Measurements from ENCODE around the gene VGF. TPM values are rescaled to one million over a fixed set of nuclear protein-coding genes. Genes with fewer than 3 reads are reported as not detected.
"Not testable (repeated sequence)": the region's sequence is repeated elsewhere in the genome, so short reads cannot be mapped to it uniquely, and the experiment has no call there.

VGF gene
- total RNA-seq, 1 donor from 2014 or later, result 8.4 TPM

DNA sequence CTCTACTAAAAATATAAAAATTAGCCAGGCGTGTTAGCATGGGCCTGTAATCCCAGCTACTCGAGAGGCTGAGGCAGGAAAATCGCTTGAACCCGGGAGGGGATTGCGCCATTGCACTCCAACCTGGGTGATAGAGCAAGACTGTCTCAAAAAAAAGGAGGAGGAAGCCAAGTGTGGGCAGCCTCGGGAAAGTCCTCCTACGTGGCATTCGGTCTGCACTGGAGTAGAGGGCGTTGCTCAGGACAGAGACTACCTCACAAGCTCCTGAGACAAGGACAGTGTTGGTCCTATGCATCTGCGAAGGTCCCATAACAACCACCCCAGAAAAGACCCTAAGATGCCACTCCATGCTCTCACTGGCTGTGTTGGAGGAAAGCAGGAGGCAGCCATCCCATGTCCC lies 48.5 kb downstream of the VGF start:
- H3K27me3 Mint-ChIP-seq (ENCODE audit: unreplicated experiment), result no peaks in the 10 kb centered on the region
- no peak overlapping the region for H3K4me3 Mint-ChIP-seq (ENCODE audit: unreplicated experiment)
- no peak overlapping the region for H3K27ac Mint-ChIP-seq (ENCODE audit: unreplicated experiment)
- H3K4me1 Mint-ChIP-seq (ENCODE audit: low read depth, unreplicated experiment), result peaks cover 6% of the 10 kb centered on the region
- TF ChIP-seq, protein P1, sequence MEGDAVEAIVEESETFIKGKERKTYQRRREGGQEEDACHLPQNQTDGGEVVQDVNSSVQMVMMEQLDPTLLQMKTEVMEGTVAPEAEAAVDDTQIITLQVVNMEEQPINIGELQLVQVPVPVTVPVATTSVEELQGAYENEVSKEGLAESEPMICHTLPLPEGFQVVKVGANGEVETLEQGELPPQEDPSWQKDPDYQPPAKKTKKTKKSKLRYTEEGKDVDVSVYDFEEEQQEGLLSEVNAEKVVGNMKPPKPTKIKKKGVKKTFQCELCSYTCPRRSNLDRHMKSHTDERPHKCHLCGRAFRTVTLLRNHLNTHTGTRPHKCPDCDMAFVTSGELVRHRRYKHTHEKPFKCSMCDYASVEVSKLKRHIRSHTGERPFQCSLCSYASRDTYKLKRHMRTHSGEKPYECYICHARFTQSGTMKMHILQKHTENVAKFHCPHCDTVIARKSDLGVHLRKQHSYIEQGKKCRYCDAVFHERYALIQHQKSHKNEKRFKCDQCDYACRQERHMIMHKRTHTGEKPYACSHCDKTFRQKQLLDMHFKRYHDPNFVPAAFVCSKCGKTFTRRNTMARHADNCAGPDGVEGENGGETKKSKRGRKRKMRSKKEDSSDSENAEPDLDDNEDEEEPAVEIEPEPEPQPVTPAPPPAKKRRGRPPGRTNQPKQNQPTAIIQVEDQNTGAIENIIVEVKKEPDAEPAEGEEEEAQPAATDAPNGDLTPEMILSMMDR (IDR thresholded peaks at IDR 0.05; ENCODE audit: partially characterized antibody, unreplicated experiment), result no peak
- DNase-seq, result no peak
- no peaks in the 10 kb centered on the region for H3K9me3 Mint-ChIP-seq (ENCODE audit: unreplicated experiment)
- no peaks in the 10 kb centered on the region for H3K36me3 Mint-ChIP-seq (ENCODE audit: unreplicated experiment)

DNA sequence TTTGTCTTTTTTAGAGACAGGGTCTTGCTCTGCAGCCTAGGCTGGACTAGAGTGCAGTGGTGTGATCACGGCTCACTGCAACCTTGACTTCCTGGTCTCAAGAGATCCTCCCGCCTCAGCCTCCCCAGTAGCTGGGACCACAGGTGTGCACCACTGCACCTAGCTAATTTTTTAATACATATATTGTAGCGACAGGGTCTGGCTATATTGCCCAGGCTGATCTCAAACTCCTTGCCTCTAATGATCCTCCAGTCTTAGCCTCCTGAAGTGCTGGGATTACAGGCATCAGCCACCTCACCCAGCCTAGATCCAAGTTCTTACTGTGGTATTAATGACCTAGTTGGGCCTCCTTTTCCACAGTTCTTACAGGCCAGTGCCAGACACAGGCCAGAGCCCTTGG lies 50.2 kb downstream of the VGF start:
- H3K27ac Mint-ChIP-seq (ENCODE audit: unreplicated experiment), result no peak overlapping the region
- peaks cover 6% of the 10 kb centered on the region for H3K4me1 Mint-ChIP-seq (ENCODE audit: low read depth, unreplicated experiment)
- H3K27me3 Mint-ChIP-seq (ENCODE audit: unreplicated experiment), result no peaks in the 10 kb centered on the region
- H3K36me3 Mint-ChIP-seq (ENCODE audit: unreplicated experiment), result no peaks in the 10 kb centered on the region
- H3K4me3 Mint-ChIP-seq (ENCODE audit: unreplicated experiment), result no peak overlapping the region
- DNase-seq, result no peak
- no peaks in the 10 kb centered on the region for H3K9me3 Mint-ChIP-seq (ENCODE audit: unreplicated experiment)
- TF ChIP-seq, protein P1 (IDR thresholded peaks at IDR 0.05; ENCODE audit: partially characterized antibody, unreplicated experiment), result no peak

DNA sequence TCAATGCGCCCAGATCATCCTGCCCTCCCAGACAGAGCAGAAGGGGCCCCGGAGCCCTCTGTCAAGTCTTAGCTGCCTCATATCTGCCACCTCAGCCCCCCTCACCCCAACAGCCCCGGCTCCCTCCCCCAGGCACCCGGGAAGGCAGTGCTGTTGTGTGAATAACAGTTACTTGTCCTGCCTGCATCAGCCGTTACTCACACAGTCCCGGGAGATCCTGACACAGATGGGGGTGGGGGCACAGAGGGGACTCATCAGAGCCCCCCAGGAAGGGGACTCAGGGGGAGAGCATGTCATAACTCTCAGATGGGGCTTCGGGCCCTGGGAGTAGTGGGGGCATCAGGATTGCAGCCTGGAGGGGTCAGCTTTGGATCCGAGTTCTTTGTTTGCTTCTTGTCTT lies 50.9 kb downstream of the VGF start:
- TF ChIP-seq, protein P1 (IDR thresholded peaks at IDR 0.05; ENCODE audit: partially characterized antibody, unreplicated experiment), result no peak
- Mint-ChIP-seq H3K36me3 (ENCODE audit: unreplicated experiment) (no peaks in the 10 kb centered on the region), H3K27me3 (ENCODE audit: unreplicated experiment) (no peaks in the 10 kb centered on the region), H3K4me1 (ENCODE audit: low read depth, unreplicated experiment) (peaks cover under 1% of the 10 kb centered on the region), H3K4me3 (ENCODE audit: unreplicated experiment) (no peak overlapping the region), H3K27ac (ENCODE audit: unreplicated experiment) (no peak overlapping the region), H3K9me3 (ENCODE audit: unreplicated experiment) (peaks cover 1% of the 10 kb centered on the region)
- no peak for DNase-seq

DNA sequence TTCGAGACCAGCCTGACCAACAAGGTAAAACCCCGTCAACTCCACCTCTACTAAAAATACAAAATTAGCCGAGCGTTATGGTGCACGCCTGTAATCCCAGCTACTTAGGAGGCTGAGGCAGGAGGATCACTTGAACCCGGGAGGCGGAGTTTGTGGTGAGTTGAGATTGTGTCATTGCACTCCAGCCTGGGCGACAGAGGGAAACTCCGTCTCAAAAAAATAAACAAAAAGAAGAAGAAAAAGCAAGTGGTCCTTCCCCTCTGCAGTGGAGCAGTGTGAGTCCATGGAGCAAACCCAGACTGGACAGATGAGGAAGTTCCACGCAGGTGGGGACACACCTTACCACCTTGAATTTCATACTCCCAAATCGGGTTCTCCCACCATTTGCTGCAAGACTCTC lies 51.5 kb downstream of the VGF start:
- Mint-ChIP-seq H3K36me3 (ENCODE audit: unreplicated experiment) (no peaks in the 10 kb centered on the region), H3K27ac (ENCODE audit: unreplicated experiment) (no peak overlapping the region), H3K4me1 (ENCODE audit: low read depth, unreplicated experiment) (no peaks in the 10 kb centered on the region), H3K9me3 (ENCODE audit: unreplicated experiment) (peaks cover 1% of the 10 kb centered on the region), H3K4me3 (ENCODE audit: unreplicated experiment) (no peak overlapping the region), H3K27me3 (ENCODE audit: unreplicated experiment) (no peaks in the 10 kb centered on the region)
- DNase-seq, result no peak
- TF ChIP-seq, protein P1 (IDR thresholded peaks at IDR 0.05; ENCODE audit: partially characterized antibody, unreplicated experiment), result no peak

DNA sequence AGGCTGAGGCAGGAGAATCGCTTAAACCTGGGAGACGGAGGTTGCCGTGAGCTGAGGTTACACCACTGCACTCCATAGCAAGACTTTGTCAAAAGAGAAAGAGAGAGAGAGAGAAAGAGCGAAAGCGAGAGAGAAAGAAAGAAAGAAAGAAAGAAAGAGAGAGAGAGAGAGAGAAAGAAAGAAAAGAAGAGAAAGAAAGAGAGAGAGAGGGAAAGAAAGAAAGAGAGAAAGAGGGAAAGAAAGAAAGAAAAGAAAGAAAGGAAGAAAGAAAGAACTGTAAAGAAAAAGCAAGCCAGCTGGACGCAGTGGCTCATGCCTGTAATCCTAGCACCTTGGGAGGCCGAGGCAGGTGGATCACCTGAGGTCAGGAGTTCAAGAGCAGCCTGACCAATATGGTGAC lies 52.2 kb downstream of the VGF start:
- H3K27ac Mint-ChIP-seq (ENCODE audit: unreplicated experiment); H3K4me1 Mint-ChIP-seq (ENCODE audit: low read depth, unreplicated experiment); H3K9me3 Mint-ChIP-seq (ENCODE audit: unreplicated experiment); H3K4me3 Mint-ChIP-seq (ENCODE audit: unreplicated experiment); DNase-seq; H3K27me3 Mint-ChIP-seq (ENCODE audit: unreplicated experiment); H3K36me3 Mint-ChIP-seq (ENCODE audit: unreplicated experiment): not testable (repeated sequence)

Small RNA genes lying within 50 kb of the gene (microRNA-seq; reads per million reads assigned to microRNA genes)
- gene MIR4653 (ENCODE audit: unreplicated experiment), result not detected

Other genes with a start within 250 kb of the VGF start
- gene MUC3A, start 216.0 kb downstream of the VGF start, total RNA-seq (ENCODE audit: unreplicated experiment), result 6.3 TPM
- gene MUC12, start 196.0 kb downstream of the VGF start, total RNA-seq (ENCODE audit: unreplicated experiment), result 1.0 TPM
- gene MUC17, start 145.5 kb downstream of the VGF start, total RNA-seq (ENCODE audit: unreplicated experiment), result not detected
- 0.61 TPM for gene TRIM56, start 80.1 kb downstream of the VGF start, total RNA-seq (ENCODE audit: unreplicated experiment)
- gene SERPINE1, start 38.5 kb downstream of the VGF start, total RNA-seq (ENCODE audit: unreplicated experiment), result not detected
- gene AP1S1, start 11.1 kb downstream of the VGF start, total RNA-seq (ENCODE audit: unreplicated experiment), result 50.4 TPM
- gene NAT16, start 14.7 kb upstream of the VGF start, total RNA-seq (ENCODE audit: unreplicated experiment), result 2.4 TPM
- not detected for gene MOGAT3, start 35.5 kb upstream of the VGF start, total RNA-seq (ENCODE audit: unreplicated experiment)
- 47.1 TPM for gene PLOD3, start 52.0 kb upstream of the VGF start, total RNA-seq (ENCODE audit: unreplicated experiment)
- gene ZNHIT1, start 52.6 kb upstream of the VGF start, total RNA-seq (ENCODE audit: unreplicated experiment), result 60.8 TPM
- 9.4 TPM for gene CLDN15, start 72.2 kb upstream of the VGF start, total RNA-seq (ENCODE audit: unreplicated experiment)
- gene FIS1, start 79.5 kb upstream of the VGF start, total RNA-seq (ENCODE audit: unreplicated experiment), result 128 TPM
- 20.9 TPM for gene IFT22, start 156.2 kb upstream of the VGF start, total RNA-seq (ENCODE audit: unreplicated experiment)
- gene COL26A1, start 197.3 kb upstream of the VGF start, total RNA-seq (ENCODE audit: unreplicated experiment), result 66.2 TPM